HEK293 (cell line): ENCODE measurements around the gene DIP2C.

Source experiments
- ZFP37 ChIP-seq: fragments of 450-650 bp; formaldehyde crosslinking; IDR thresholded peaks from 2 replicates; pipeline ENCODE4 v1.5.1; 2016; ENCODE audit warnings: missing biosample characterization, missing genetic modification characterization
- ZNF37A ChIP-seq: fragments of 450-650 bp; IDR thresholded peaks from 2 replicates; pipeline ENCODE4 v1.5.1; 2018; ENCODE audit warnings: missing biosample characterization, missing genetic modification characterization
- TF ChIP-seq, protein P1 (sequence below): fragments of 450-650 bp; formaldehyde crosslinking; IDR thresholded peaks from 2 replicates; pipeline ENCODE4 v1.5.1; 2016; ENCODE audit warnings: missing biosample characterization, missing genetic modification characterization
- TF ChIP-seq, protein P2 (sequence below): fragments of 450-650 bp; formaldehyde crosslinking; IDR thresholded peaks from 2 replicates; pipeline ENCODE4 v1.5.1; 2016; ENCODE audit warnings: missing biosample characterization, missing genetic modification characterization

DNA sequence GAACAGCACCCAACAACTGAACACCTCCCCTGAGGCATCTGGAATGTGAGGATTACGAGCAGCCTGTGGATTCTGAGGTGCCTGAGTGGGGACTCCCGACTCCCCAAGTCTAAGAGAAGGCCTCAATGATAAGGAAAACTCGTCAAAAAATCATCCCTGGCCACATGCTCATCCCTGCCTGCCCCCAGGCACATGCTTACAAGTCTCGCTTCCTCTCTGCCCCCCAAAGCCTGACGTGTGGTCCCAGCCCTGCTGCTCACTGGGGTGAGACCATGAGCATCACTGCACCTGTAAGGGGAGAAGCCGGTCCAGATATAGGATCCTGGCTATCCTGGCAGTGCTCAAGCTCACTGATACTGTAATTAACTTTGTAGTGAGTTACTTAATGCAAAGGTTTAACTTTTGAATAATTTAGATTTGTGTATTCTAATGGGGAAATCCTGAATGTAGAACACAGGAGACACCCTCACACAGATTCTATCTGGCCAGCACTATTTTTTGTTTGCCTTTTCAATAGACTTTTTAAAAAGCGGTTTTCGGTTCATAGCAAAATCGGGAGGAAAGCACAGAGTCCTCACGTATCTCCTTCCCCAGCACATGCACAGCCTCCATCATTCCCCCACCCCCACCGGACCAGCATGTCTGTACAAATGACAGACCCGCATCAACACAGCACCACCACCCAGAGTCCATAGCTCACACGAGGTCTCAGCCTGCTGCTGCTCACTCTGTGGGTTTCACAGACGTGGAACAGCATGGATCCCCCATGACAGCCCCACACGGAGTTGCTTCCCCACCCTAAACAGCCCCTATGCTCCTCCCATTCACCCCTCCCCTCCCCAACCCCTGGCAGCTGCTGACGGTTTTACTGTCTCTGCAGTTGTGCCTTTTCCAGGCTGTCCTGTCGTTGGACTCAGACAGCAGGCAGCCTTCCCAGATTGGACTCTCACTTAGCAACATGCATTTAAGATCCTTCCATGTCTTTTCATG lies 167.9 kb downstream of the DIP2C start:
- no peak for TF ChIP-seq ZNF37A (tag by site-specific recombination)
- TF ChIP-seq, protein P1, sequence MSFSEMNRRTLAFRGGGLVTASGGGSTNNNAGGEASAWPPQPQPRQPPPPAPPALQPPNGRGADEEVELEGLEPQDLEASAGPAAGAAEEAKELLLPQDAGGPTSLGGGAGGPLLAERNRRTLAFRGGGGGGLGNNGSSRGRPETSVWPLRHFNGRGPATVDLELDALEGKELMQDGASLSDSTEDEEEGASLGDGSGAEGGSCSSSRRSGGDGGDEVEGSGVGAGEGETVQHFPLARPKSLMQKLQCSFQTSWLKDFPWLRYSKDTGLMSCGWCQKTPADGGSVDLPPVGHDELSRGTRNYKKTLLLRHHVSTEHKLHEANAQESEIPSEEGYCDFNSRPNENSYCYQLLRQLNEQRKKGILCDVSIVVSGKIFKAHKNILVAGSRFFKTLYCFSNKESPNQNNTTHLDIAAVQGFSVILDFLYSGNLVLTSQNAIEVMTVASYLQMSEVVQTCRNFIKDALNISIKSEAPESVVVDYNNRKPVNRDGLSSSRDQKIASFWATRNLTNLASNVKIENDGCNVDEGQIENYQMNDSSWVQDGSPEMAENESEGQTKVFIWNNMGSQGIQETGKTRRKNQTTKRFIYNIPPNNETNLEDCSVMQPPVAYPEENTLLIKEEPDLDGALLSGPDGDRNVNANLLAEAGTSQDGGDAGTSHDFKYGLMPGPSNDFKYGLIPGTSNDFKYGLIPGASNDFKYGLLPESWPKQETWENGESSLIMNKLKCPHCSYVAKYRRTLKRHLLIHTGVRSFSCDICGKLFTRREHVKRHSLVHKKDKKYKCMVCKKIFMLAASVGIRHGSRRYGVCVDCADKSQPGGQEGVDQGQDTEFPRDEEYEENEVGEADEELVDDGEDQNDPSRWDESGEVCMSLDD: no peak
- TF ChIP-seq, protein P2, sequence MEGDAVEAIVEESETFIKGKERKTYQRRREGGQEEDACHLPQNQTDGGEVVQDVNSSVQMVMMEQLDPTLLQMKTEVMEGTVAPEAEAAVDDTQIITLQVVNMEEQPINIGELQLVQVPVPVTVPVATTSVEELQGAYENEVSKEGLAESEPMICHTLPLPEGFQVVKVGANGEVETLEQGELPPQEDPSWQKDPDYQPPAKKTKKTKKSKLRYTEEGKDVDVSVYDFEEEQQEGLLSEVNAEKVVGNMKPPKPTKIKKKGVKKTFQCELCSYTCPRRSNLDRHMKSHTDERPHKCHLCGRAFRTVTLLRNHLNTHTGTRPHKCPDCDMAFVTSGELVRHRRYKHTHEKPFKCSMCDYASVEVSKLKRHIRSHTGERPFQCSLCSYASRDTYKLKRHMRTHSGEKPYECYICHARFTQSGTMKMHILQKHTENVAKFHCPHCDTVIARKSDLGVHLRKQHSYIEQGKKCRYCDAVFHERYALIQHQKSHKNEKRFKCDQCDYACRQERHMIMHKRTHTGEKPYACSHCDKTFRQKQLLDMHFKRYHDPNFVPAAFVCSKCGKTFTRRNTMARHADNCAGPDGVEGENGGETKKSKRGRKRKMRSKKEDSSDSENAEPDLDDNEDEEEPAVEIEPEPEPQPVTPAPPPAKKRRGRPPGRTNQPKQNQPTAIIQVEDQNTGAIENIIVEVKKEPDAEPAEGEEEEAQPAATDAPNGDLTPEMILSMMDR (tag by site-specific recombination): no peak
- TF ChIP-seq ZFP37 (tag by site-specific recombination): no peak
